A172 (cell line): ENCODE data around the gene GABBR1. TPM values are rescaled to one million over a fixed set of nuclear protein-coding genes. Genes with fewer than 3 reads are reported as not detected.

Experiments used
- DNase-seq: peaks from one replicate; pipeline ENCODE4 v3.0.0-alpha.2; 2015; ENCODE audit warnings: low spot score
- total RNA-seq: library from RNA; depleted of rRNA; stranded (reverse); fragments of >200 nt; shearing (Covaris generic); gene quantifications from 2 replicates; pipeline ENCODE4 v1.2.3, GENCODE V29; 2014

The GABBR1 gene
- total RNA-seq, 1 experiment from 2014 or later: 1.3 TPM

GRCh38 chr6:29620630-29621029 is 12.4 kb downstream of the GABBR1 start:
- no peak for DNase-seq

- no peak for DNase-seq
Observed at GRCh38 chr6:29619578-29620160, 13.3 kb downstream of the GABBR1 start.

GRCh38 chr6:29617782-29618554 is 15.0 kb downstream of the GABBR1 start:
- DNase-seq: no peak

GRCh38 chr6:29611426-29611825 is 21.6 kb downstream of the GABBR1 start:
- no peak for DNase-seq

DNA sequence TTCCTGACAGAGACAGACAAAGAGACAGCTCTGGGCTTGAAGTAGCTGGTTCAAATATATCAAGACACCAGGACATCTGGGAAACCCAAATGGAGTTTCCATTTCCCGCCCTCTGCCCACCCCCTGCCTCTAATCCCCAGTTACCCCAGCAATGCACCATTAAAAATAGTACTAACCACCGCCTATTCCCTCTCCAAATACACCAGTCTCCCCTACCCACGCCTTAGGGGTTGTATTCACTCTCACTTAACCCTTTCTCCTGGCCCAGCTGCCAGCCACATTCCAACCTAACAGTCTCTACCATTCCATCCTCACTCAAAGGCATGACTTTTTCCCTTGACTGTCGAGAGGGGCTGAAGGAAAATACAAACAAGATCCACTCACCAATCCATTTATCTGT is 22.4 kb downstream of the GABBR1 start:
- no peak for DNase-seq

DNA sequence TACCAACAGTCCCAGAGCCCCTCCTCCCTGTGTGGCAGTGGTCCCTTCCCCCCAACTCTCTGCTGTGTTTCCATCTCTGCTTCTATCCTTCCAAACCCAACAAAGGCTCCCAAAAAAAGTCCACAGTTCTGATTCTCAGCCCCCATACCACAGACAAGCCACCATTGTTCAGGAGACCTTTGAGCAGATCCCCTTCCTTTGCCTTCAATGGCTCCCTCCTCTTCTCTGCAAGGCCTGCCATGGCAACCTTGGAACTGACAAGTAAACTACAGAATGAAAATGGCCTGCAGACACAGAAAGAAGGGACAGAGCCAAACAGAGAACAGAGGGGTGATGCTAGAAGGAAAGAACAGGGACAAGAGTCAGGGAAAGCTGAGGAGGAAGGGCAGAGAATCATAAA is 24.9 kb downstream of the GABBR1 start:
- DNase-seq: no peak

GRCh38 chr6:29603930-29604329 is 29.1 kb downstream of the GABBR1 start:
- no peak for DNase-seq

- no peak for DNase-seq
Observed at GRCh38 chr6:29603456-29603855, 29.5 kb downstream of the GABBR1 start.

DNA sequence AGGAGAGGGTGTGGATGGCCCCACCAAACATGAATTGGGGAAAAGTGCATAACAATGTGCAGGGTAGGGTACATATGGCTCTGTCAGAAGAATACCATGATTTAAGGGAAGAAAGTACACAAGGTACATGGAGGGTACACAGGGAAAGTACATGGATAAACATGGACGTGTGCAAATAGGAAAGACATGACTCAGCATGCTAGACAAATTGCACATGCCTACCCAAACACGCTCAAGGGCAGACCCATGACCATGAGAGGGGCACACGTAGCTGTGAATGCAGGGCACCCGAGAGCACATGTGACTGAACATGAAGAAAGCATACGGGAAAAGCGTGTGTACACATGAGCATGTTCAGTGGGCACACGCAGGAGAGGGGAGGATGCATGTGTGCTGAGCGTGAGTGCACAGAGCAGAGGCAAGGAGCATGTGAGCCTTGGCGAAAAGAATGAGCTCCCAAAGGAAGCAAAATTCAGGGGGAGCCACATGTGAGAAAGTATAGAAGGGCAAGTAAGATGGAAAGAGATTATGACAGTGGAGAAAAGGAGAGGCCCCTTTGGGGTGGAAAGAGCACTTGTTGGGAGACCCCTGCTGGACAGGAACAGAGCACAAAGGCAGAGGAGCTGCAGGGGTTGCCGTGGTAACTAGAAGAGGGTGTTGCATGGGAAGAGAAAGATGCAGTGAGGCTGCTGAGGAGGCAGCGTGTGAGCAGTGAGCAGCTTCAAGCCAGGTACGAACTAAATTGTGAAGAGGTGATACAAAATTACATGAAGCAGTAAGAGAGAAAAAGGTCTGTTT is 30.2 kb downstream of the GABBR1 start:
- DNase-seq: peak; percentile 17

DNA sequence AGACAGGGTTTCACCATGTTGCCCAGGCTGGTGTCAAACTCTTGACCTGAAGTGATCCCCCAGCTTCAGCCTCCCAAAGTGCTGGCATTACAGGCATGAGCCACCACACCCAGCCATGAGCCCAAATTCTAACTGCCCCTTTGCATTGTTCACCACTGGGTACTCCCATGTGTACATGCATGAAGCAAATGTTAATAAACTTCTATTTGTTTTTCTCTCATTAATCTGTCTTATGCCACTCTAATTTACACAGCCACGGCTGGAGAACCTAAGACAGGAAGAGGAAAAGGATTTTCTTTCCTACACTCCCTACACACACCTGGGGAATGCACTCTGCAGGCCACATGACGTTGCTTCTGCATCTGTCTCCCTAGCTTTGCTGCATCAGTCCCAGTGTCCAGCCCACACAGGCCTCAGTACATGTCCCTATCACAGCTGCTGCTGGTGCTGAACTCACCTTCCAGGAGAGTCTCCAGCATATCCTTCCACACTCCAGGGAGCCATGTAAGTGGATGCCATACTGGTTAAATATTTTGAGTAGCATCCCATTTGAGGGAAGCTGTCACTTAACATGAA is 34.7 kb downstream of the GABBR1 start:
- no peak for DNase-seq

DNA sequence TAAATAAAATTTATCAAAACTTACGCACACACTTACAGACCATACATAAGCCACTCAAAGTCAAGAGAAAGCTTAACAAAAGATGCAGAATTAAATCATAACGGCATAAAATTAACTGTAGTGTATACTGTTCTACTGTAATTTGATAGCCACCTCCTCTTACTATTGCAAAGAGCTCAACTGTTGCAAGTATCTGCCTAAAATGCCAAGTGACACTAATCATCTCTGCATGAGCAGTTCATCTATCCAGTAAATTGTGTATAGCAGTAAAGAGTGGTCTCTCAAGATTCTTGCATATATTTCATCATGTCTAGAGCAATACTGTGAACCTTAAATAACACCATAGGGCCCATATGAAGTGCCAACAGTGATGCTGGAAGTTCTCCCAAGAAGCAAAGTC is 35.8 kb downstream of the GABBR1 start:
- no peak for DNase-seq

GRCh38 chr6:29596381-29596900 is 36.5 kb downstream of the GABBR1 start:
- DNase-seq: no peak

DNA sequence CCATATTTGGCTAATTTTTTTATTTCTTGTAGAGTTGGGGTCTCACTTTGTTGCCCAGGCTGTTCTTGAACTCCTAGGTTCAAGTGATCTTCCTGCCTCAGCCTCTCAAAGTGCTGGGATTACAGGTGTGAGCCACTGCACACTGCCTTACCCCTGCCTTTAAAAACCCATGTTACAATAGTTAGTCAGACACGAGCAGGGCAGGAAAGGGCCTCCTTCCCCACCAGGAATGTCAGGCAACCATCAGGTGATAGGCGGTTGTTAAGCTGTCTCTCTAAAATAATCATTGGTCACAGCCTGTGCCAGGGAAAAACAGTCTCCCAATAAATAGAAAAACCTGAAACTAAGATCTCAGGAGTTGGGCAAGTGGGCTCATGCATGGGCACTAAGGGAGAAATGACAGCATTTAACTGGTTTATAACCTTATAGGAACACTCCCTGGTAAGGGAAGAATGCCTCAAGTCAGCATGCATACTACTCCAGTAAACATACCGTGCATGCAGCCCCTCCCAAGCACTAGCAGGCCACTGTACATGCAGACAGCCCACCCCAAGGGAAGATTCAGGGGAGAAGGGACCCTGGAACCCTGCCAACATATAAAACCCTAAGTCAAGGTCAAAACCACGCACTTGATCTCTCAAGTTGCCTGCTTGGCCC is 39.7 kb downstream of the GABBR1 start:
- DNase-seq: no peak

DNA sequence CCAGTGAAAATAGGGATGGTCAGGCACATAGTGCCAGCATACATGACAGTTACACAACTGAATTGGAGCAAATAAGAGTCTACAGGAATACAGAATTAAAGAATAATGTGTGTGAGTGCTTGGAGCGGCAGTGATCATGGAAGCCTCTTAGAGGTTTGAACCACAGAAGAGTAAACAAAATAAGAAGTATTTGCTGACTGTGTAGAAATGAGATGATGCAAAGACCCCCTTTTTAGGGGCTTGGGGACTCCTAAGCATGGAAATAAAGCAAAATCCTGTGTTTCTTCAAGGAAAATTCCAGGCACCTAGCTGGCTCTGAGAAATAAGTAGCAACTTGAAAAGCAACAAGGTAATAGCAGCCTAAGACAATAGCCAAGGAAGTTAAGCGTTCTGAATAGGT is 41.3 kb downstream of the GABBR1 start:
- DNase-seq: no peak

- no peak for DNase-seq
Observed at GRCh38 chr6:29590218-29590808, 42.7 kb downstream of the GABBR1 start.

DNA sequence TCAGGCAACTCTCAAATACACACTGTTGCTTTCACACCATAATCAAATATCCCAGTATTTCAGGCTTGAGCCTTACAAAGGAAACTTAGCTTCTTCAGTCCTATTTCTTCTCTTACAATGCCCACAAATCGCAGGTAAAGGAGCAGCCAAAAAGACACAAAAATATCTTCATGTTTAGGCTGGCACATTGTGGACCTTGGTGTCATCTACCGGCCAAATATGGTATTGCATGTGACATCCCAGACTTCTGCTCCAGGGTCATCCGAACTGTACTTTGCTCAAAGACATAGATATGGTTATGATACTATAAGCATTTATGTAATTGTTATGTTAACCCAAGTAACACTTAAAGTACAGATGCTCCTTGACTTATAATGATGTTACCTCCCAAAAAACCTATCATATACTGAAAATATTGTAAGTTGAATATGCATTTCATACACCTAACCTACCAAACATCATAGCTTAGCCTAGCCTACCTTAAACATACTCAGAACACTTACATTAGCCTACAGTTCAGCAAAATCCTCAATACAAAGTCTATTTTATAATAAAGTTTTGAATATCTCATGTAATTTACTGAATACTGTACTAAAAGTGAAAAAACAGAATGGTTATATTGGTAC is 43.4 kb downstream of the GABBR1 start:
- DNase-seq: peak; percentile 38

DNA sequence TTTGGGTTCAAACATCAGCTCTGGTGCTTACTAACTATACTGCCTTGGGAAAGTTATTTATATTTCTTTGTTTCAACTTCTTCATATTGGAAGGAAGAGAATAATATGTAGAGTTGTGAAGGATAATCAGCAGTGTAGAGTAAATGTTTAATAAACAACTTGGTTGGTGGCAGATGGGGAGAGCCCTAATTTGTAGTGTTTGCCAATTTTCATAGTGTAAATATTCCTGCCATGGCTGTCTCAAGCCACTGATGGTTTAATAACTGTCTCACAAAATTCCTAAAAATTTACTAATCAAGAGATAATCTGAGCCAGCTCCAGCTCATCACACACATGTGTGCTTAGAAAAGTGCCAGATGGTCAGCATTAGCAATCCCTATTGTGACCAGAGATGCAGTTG is 48.2 kb downstream of the GABBR1 start, which contains the start of gene OR2H2:
Gene OR2H2, plus strand, starts transcription at position 301 of the 400 bp plus-strand sequence. CDS start 2,824 bp downstream, outside the sequence.
- no peak for DNase-seq

DNA sequence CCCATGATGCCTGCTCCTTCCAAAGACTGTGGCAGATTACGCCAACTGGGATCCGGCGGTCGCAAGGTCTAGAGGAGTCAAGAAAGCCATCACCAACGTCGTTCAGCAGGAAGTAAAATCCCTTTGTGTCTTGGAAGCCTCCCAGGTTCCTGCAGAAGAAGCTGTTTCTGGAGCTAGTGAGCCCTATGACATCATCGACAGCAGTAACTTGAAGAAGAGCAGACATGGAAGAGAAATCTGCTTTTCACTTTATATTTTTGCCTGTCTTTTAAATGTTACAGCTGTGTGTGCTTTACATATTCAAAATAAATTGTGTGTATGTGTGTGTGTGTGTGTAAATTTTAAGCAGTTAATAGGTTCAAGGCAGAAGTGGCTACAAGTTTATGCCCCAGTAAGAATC is 55.4 kb downstream of the GABBR1 start:
- DNase-seq: no peak

DNA sequence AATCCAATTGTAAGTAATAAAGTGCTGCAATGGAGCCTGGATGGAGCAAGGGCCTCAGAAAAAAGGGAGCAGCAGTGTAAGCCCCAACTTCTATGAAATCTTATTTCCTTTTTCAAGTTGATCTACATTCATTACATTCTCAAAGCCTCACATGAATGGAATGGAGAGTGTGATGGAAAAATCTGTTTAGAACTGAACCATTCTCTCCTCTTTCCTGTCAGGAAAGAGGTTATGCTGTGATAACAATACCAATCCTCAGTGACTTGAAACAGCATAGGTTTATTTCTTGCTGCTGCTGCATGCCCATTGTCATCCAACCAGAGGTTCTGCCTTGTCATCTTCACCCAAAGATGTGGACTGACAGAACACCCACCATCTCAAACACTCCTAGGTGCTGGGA is 56.9 kb downstream of the GABBR1 start:
- no peak for DNase-seq

- no peak for DNase-seq
Observed at GRCh38 chr6:29567991-29568390, 65.0 kb downstream of the GABBR1 start.

DNA sequence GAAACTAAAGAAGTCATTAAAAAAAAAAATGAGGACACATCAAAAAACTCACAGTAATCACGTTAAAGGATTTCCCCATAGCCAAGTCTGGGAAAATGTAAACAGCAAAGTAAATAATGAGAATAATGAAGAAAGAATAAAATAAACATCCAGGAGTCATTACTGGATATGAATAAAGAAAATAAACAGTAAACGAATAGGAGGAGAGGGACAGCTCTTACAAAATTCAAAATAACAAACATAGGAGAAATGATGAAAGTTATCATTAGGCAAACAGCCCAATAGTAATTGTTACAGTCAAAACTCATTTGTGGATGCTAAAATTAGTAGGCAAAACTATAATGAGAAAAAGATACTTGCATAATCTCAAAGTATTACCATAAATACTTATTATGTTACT is 65.4 kb downstream of the GABBR1 start:
- DNase-seq: no peak
